Osteocyte (in vitro differentiated cells): ENCODE data around the gene CSNK2A3. TPM values are rescaled to one million over a fixed set of nuclear protein-coding genes. Genes with fewer than 3 reads are reported as not detected.
A peak's percentile ranks its signal among the peaks of the same experiment; 100 is the strongest.
"Not testable (repeated sequence)": the region's sequence is repeated elsewhere in the genome, so short reads cannot be mapped to it uniquely, and the experiment has no call there.

Experiments used
- DNase-seq: peaks from one replicate; pipeline ENCODE4 v3.0.0; 2021; ENCODE audit warnings: mixed read lengths; ENCODE audit not compliant: unreplicated experiment; ENCODE audit errors: extremely low spot score
- H3K27ac Mint-ChIP-seq: one replicate; pipeline ENCODE4 v1.8.0; 2021; ENCODE audit warnings: mild to moderate bottlenecking, mixed read lengths; ENCODE audit not compliant: unreplicated experiment
- H3K27me3 Mint-ChIP-seq: one replicate; pipeline ENCODE4 v1.8.0; 2021; ENCODE audit warnings: mixed read lengths; ENCODE audit not compliant: unreplicated experiment
- H3K36me3 Mint-ChIP-seq: one replicate; pipeline ENCODE4 v1.8.0; 2021; ENCODE audit warnings: mixed read lengths; ENCODE audit not compliant: unreplicated experiment
- H3K4me1 Mint-ChIP-seq: one replicate; pipeline ENCODE4 v1.8.0; 2021; ENCODE audit warnings: mixed read lengths; ENCODE audit not compliant: unreplicated experiment
- H3K4me3 Mint-ChIP-seq: one replicate; pipeline ENCODE4 v1.8.0; 2021; ENCODE audit warnings: mild to moderate bottlenecking, moderate library complexity, mixed read lengths; ENCODE audit not compliant: unreplicated experiment
- H3K9me3 Mint-ChIP-seq: one replicate; pipeline ENCODE4 v1.8.0; 2021; ENCODE audit warnings: mixed read lengths; ENCODE audit not compliant: unreplicated experiment
- long read RNA-seq: library from polyadenylated mRNA; unstranded; transcript quantifications from one replicate; pipeline ENCODE4 v2.0.0, GENCODE V29; 2021
- total RNA-seq: library from RNA; stranded (reverse); gene quantifications from 2 replicates; pipeline ENCODE4 v1.2.1, GENCODE V29; 2021
- TF ChIP-seq, protein P1 (sequence below): fragments of 200-600 bp; sonication (generic); IDR thresholded peaks from 2 replicates; pipeline ENCODE4 v1.5.0; 2021; ENCODE audit warnings: antibody characterized with exemption, mild to moderate bottlenecking, moderate library complexity

CSNK2A3 gene
- 1.0 and 2.1 TPM in 2 replicates for total RNA-seq
- long read RNA-seq: 0 reads

- Mint-ChIP-seq H3K36me3 (peaks cover 16% of the 10 kb centered on the region), H3K4me1 (peaks cover 47% of the 10 kb centered on the region)
- not testable (repeated sequence) for DNase-seq, H3K9me3 Mint-ChIP-seq, H3K4me3 Mint-ChIP-seq, H3K27me3 Mint-ChIP-seq, H3K27ac Mint-ChIP-seq
These were observed at the start of gene CSNK2A3 for GRCh38 chr11:11352878-11353277. Gene CSNK2A3 (minus strand): TSS chr11:11353250. CDS start chr11:11353119, 131 bp downstream.

DNA sequence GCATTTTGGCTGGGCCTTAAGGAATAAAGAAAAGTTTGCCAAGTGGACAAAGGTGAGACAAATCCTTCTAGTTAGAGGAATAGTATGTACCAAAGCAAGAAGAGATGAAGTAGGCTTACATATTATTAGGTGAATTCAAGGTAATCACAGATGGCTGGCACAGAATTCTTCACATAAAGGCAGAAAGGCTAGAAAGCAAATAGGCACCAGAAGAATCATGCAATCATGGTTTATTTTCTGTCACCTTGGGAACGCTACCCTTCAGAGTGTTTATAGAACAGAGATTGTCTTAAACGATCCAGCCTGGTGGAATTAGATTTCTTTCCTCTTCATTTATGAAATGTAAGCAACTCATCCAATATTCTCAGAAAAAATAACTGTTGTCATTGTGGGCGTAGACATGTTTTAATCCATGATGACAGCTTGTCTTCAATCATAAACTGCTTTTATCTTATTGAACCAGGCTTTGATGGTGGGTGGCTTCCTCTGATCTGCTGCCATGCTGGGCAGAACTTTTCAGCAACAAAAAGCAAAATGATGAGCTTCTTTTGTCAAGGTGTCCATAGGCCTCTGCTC, 49.0 kb upstream of the CSNK2A3 start:
- Mint-ChIP-seq H3K4me3 (no peak overlapping the region), H3K4me1 (peaks cover 11% of the 10 kb centered on the region), H3K27me3 (no peaks in the 10 kb centered on the region), H3K9me3 (no peaks in the 10 kb centered on the region), H3K27ac (no peak overlapping the region), H3K36me3 (peaks cover 20% of the 10 kb centered on the region)
- TF ChIP-seq, protein P1, sequence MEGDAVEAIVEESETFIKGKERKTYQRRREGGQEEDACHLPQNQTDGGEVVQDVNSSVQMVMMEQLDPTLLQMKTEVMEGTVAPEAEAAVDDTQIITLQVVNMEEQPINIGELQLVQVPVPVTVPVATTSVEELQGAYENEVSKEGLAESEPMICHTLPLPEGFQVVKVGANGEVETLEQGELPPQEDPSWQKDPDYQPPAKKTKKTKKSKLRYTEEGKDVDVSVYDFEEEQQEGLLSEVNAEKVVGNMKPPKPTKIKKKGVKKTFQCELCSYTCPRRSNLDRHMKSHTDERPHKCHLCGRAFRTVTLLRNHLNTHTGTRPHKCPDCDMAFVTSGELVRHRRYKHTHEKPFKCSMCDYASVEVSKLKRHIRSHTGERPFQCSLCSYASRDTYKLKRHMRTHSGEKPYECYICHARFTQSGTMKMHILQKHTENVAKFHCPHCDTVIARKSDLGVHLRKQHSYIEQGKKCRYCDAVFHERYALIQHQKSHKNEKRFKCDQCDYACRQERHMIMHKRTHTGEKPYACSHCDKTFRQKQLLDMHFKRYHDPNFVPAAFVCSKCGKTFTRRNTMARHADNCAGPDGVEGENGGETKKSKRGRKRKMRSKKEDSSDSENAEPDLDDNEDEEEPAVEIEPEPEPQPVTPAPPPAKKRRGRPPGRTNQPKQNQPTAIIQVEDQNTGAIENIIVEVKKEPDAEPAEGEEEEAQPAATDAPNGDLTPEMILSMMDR: no peak
- DNase-seq: no peak

DNA sequence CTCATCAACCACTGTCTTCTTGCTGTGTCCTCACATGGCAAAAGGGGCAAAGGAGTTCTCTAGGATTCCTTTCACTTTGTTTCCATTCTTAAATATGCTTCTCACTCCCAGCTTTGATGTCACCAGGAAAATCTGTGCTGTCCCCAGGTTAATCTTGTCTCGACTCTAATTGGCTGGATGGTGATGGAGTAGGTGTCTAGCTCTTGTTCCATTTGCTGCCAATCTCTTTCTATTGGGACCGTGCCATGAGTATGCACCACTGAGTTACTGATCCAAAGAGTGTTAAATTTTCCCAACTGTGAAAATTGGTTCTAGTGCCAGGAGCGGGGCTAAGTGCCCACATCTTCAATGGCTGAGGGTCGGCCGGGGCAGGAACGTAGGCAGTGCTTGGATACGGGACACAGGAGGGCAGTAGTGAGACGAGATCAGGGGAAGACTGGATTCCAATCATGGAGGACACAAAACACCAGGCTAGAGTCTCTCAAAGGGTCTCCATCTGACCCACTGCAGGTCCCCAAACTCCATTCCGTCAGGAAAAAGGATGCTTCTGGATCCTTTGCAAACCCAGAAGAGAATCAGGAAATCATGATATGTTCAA, 47.7 kb upstream of the CSNK2A3 start:
- peaks cover 20% of the 10 kb centered on the region for H3K36me3 Mint-ChIP-seq
- no peak overlapping the region for H3K27ac Mint-ChIP-seq
- no peak overlapping the region for H3K4me3 Mint-ChIP-seq
- no peak for DNase-seq
- TF ChIP-seq, protein P1: peak; percentile 16
- H3K27me3 Mint-ChIP-seq: no peaks in the 10 kb centered on the region
- H3K4me1 Mint-ChIP-seq: peaks cover 14% of the 10 kb centered on the region
- no peaks in the 10 kb centered on the region for H3K9me3 Mint-ChIP-seq

- DNase-seq: no peak
- TF ChIP-seq, protein P1: no peak
- no peaks in the 10 kb centered on the region for H3K27me3 Mint-ChIP-seq
- H3K4me1 Mint-ChIP-seq: peaks cover 14% of the 10 kb centered on the region
- peaks cover 19% of the 10 kb centered on the region for H3K36me3 Mint-ChIP-seq
- H3K27ac Mint-ChIP-seq: no peak overlapping the region
- no peak overlapping the region for H3K4me3 Mint-ChIP-seq
- no peaks in the 10 kb centered on the region for H3K9me3 Mint-ChIP-seq
These were observed 47.1 kb upstream of the CSNK2A3 start for GRCh38 chr11:11400121-11400520.

DNA sequence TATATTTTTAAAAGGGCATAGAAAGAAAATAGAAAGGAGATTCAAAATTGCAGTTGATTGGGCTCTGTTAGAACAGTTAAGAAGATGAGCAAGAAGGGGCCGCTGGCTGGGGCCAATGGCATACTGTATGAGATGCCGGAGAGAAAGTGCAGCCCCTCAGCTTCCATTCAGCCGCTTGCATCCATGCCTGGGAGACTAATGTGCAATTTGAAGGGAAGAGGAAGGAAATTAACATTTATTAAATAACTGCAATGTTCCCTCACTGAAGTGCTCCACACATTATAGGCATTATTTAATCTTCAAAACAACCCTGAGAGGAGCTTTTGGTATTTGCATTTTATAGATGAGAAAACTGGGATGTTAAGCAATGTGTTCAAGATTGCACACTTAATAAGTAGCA, 44.7 kb upstream of the CSNK2A3 start:
- Mint-ChIP-seq H3K9me3 (no peaks in the 10 kb centered on the region), H3K4me3 (no peak overlapping the region), H3K36me3 (peaks cover 10% of the 10 kb centered on the region), H3K27me3 (no peaks in the 10 kb centered on the region), H3K27ac (no peak overlapping the region), H3K4me1 (peaks cover 7% of the 10 kb centered on the region)
- DNase-seq: no peak
- TF ChIP-seq, protein P1: no peak
